Colonic mucosa (tissue), 4 donors: ENCODE measurements around the gene FGF2. TPM values are rescaled to one million over a fixed set of nuclear protein-coding genes. Genes with fewer than 3 reads are reported as not detected.

Experiments used
- DNase-seq: peaks from one replicate; pipeline ENCODE4 v3.0.0-alpha.2; 2020
- H3K27ac ChIP-seq: fragments of 200-600 bp; one replicate; pipeline ENCODE4 v1.8.0; 2021
- H3K27me3 ChIP-seq: fragments of 200-600 bp; one replicate; pipeline ENCODE4 v1.8.0; 2021
- H3K36me3 ChIP-seq: fragments of 200-600 bp; one replicate; pipeline ENCODE4 v1.8.0; 2021
- H3K4me1 ChIP-seq: fragments of 200-600 bp; one replicate; pipeline ENCODE4 v1.8.0; 2021; ENCODE audit warnings: mild to moderate bottlenecking
- H3K4me3 ChIP-seq: fragments of 200-600 bp; one replicate; pipeline ENCODE4 v1.8.0; 2021
- H3K9ac ChIP-seq, 2 donors: one replicate each; pipeline ENCODE4 v1.7.0; 2013; ENCODE audit warnings: control low read depth in 2 of 2, low read depth in 2 of 2, low read length in 2 of 2
- H3K9me3 ChIP-seq: fragments of 200-600 bp; one replicate; pipeline ENCODE4 v1.8.0; 2021
- CTCF ChIP-seq: fragments of 200-600 bp; IDR thresholded peaks from one replicate; pipeline ENCODE4 v1.8.0; 2022; ENCODE audit warnings: antibody characterized with exemption, mild to moderate bottlenecking
- intact Hi-C: fragments of 100-400 bp; cut with DNase I; formaldehyde crosslinking; loops from one replicate; pipeline ENCODE4 v1.14.1; 2022
- total RNA-seq, 2 donors: library from RNA; stranded (reverse); fragmentation: NEBNext Ultra II Directional in 1 of 2; extraction: Animal tissue kit (Norgen Biotek cat#: 25700) in 1 of 2; gene quantifications; one replicate each; pipeline ENCODE4 v1.2.1, GENCODE V29; 2021
- donor health status: healthy.
- donor health status: DM: no; HTN: no; CAD: no.
- donor health status: DM: no; HTN: no; CAD: no.

Gene FGF2
- total RNA-seq, 2 donors from 2014 or later: 0.94 to 5.0 TPM

- Histone ChIP-seq H3K9me3 (no peaks in the 10 kb centered on the region), H3K27ac (no peak overlapping the region), H3K9ac (no peak overlapping the region), H3K4me3 (no peak overlapping the region), H3K27me3 (no peaks in the 10 kb centered on the region), H3K4me1 (no peaks in the 10 kb centered on the region), H3K36me3 (no peaks in the 10 kb centered on the region)
- TF ChIP-seq CTCF: no peak
- no peak for DNase-seq
- intact Hi-C loops: no loop called here
Observed at GRCh38 chr4:122873821-122874593, 47.4 kb downstream of the FGF2 start.

- Histone ChIP-seq H3K27ac (no peak overlapping the region), H3K27me3 (no peaks in the 10 kb centered on the region), H3K4me1 (no peaks in the 10 kb centered on the region), H3K9ac (no peak overlapping the region), H3K36me3 (no peaks in the 10 kb centered on the region), H3K4me3 (no peak overlapping the region), H3K9me3 (no peaks in the 10 kb centered on the region)
- no peak for DNase-seq
- intact Hi-C loops: no loop called here
- TF ChIP-seq CTCF: no peak
Observed at GRCh38 chr4:122875949-122876348, 49.3 kb downstream of the FGF2 start.

- Histone ChIP-seq H3K9me3 (no peaks in the 10 kb centered on the region), H3K36me3 (no peaks in the 10 kb centered on the region), H3K4me1 (no peaks in the 10 kb centered on the region), H3K27ac (no peak overlapping the region), H3K9ac (no peak overlapping the region), H3K4me3 (no peak overlapping the region), H3K27me3 (no peaks in the 10 kb centered on the region)
- no peak for DNase-seq
- no peak for TF ChIP-seq CTCF
- intact Hi-C loops: no loop called here
Observed at GRCh38 chr4:122876456-122876855, 49.8 kb downstream of the FGF2 start.

- no peaks in the 10 kb centered on the region for H3K4me1 ChIP-seq
- no peak overlapping the region for H3K4me3 ChIP-seq
- H3K9me3 ChIP-seq: no peaks in the 10 kb centered on the region
- no peaks in the 10 kb centered on the region for H3K36me3 ChIP-seq
- H3K27me3 ChIP-seq: no peaks in the 10 kb centered on the region
- no peak overlapping the region for H3K9ac ChIP-seq
- no peak for DNase-seq
- no peak overlapping the region for H3K27ac ChIP-seq
- TF ChIP-seq CTCF: no peak
- intact Hi-C loops: no loop called here
Observed at GRCh38 chr4:122879001-122879400, 52.4 kb downstream of the FGF2 start.

- Histone ChIP-seq H3K27me3 (no peaks in the 10 kb centered on the region), H3K4me3 (no peak overlapping the region), H3K27ac (no peak overlapping the region), H3K36me3 (no peaks in the 10 kb centered on the region), H3K9ac (no peak overlapping the region), H3K4me1 (no peaks in the 10 kb centered on the region), H3K9me3 (no peaks in the 10 kb centered on the region)
- DNase-seq: no peak
- no peak for TF ChIP-seq CTCF
- intact Hi-C loops: no loop called here
Observed at GRCh38 chr4:122882857-122883735, 56.5 kb downstream of the FGF2 start.
